NCI-H2227 (cell line): ENCODE measurements around the gene PTPN9.
"Not testable (repeated sequence)": the region's sequence is repeated elsewhere in the genome, so short reads cannot be mapped to it uniquely, and the experiment has no call there.

Experiments used
- DNase-seq: peaks from one replicate; lab custom pipeline; 2025; ENCODE audit not compliant: unreplicated experiment; lab: John Stamatoyannopoulos, UW

Gene PTPN9

GRCh38 chr15:75583701-75584100 is 4.6 kb upstream of the PTPN9 start:
- no peak for DNase-seq

DNA sequence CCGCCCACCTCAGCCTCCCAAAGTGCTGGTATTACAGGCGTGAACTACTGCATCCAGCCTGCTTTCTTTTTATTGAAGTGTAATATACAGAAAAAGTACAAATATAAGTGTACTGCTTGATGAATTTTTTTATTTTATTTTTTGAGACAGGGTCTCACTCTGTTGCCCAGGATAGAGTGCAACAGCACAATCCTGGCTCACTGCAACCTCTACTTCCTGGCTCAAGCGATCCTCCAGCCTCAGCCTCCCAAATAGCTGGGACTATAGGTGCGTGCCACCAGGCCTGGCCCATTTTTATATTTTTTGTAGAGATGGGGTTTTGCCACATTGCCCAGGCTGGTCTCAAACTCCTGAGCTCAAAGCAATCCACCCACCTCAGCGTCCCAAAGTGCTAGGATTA is 3.8 kb upstream of the PTPN9 start:
- not testable (repeated sequence) for DNase-seq

GRCh38 chr15:75578173-75578947 is 755 bp downstream of the PTPN9 start:
- peak; percentile 40 for DNase-seq

GRCh38 chr15:75577401-75578172 is 1.5 kb downstream of the PTPN9 start:
- no peak for DNase-seq

DNA sequence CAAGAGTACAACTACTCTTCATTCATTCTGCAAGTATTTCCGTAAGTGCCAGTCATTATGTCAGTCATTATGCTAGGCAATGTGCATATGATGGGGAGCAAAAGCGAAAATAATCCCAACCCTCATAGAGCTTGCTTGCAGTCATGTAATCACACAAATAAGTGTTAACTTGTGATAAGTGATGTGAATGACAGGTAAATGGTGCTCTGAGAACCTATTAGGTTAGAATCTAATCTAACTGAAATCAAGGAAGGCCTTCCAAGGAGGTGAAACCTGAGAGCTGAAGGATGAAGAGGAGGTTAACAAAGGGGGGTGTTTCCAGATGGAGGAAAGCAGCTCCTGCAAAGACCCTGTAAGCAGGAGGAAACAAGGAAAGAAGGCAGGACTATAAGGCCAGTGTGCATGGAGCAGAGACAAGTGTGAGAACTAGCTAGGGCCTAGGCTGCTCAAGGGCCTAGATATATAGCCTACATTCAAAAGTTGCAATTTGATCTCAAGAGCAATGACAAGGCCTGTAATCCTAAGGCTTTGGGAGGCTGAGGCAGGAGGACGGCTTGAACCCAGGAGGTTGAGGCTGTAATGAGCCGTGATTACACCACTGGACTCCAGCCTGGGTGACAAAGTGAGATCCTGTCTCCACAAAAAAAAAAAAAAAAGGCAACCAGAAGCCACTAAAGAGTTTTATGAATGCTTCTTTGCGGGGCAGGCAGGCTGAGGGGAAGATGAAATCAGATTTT is 5.3 kb downstream of the PTPN9 start:
- no peak for DNase-seq

DNA sequence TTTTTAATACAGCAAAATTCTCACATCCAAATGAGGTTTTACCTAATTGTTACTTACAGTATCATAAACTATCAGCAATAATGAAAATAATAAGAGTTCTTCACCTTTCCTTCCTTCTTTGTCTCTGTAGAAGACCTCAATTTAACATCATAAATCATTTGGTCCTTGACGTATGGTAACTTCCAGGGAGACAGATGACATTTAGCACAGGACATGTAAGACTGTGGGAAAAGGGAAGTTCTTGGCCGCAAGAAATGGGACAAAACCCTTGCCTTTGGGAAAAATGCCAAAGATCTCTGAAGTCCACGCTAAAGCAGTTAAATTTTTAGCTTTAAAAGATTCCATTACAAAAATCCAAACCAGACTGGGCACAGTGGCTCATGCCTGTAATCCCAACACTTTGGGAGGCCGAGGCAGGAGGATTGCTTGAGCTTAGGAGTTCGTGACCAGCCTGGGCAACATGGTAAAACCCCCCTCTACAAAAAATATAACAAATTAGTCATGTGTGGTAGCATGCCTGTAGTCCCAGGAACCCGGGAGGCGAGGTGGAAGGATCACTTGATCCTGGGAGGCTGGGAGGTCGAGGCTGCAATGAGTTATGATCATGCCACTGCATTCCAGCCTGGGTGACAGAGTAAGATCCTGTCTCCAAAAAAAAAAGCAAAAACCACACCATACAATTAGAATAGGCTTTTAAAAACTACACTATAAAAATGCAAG is 8.8 kb downstream of the PTPN9 start:
- DNase-seq: no peak

DNA sequence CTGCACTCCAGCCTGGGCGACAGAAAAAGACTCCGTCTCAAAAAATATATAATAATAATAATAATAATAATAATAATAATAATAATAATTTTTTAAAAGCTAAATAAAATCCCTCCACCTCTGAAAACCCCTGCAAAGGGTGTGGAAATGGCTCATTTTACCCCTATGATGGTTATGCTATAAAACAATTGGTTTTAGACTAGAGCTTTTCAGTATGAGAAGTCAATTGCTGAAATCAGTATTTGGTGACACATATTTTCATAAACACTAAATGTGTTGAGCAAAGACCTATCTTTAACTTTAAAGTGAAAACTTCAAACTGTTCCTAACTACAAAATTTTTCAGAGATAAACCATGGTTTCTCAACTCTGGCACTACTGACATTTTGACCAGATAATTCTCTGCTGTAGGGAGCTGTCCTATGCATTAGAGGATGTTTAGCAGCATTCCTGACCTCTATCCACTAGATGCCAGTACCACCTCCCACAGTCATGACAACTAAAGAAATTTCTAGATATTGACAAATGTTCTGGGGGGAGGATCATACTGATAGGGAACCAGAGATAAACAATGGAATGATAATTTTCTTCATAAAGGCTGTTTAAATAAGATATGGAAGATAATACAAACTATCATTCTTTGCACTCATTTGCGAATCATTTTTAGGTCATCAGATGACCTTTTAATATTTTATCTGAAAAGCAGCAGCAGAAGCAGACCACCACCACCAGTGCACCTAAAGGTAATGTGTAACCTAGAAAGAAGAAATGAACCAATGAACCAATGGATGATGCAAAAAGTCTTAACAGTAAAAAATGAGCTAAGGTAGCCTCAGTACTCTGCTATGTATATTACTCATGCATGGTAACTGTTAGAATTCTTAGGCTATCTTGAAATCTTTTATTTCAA is 13.8 kb downstream of the PTPN9 start:
- no peak for DNase-seq

- no peak for DNase-seq
These were observed 17.2 kb downstream of the PTPN9 start for GRCh38 chr15:75561888-75562287.

DNA sequence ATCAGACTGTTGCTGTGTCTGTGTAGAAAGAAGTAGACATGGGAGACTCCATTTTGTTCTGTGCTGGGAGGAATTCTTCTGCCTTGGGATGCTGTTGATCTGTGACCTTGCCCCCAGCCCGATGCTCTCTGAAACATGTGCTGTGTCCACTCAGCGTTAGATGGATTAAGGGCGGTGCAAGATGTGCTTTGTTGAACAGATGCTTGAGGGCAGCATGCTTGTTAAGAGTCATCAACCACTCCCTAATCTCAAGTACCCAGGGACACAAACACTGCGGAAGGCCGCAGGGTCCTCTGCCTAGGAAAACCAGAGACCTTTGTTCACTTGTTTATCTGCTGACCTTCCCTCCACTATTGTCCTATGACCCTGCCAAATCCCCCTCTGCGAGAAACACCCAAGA is 19.8 kb downstream of the PTPN9 start:
- DNase-seq: not testable (repeated sequence)

DNA sequence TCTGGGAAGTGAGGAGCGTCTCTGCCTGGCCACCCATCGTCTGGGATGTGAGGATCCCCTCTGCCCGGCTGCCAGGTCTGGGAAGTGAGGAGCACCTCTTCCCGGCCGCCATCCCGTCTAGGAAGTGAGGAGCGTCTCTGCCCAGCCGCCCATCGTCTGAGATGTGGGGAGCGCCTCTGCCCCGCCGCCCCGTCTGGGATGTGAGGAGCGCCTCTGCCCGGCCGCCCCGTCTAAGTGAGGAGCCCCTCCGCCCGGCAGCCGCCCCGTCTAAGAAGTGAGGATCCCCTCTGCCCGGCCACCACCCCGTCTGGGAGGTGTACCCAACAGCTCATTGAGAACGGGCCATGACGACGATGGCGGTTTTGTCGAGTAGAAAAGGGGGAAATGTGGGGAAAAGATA is 20.2 kb downstream of the PTPN9 start:
- not testable (repeated sequence) for DNase-seq

DNA sequence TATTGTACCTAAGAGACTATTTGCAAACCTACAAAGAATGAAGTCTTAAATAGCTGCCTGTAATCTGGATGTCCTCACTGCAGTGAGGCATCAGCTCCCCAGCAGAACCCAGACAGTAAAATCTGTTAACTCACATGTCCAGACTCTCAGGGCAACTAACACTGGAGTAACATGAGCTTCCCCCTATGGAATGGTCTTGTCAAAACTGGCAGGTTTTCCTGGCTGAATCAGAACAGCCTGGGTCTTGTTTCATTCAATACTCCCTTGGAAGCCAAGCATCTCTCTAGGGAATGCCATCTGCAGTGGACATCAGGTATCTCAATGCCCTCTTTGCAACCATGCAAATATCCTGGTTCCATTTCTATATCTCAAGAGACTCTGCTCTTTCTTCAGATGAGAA is 24.4 kb downstream of the PTPN9 start:
- no peak for DNase-seq

- no peak for DNase-seq
These were observed 25.5 kb downstream of the PTPN9 start for GRCh38 chr15:75553659-75554058.

DNA sequence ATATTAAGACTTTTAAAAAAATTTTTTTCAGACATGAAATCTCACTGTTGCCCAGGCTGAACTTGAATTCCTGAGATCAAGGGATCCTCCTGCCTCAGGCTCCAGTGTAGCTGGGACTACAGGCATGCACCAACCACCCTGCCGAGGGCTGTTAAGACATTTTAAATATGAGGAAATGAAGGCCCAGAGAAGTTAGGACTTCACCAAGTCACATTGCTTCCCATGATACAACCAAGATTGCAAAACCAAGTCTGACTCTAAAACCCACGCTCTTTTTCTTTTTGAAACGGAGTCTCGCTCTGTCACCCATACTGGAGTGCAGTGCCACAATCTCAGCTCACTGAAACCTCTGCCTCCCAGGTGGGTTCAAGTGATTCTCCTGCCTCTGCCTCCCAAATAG is 28.0 kb downstream of the PTPN9 start:
- DNase-seq: no peak

- no peak for DNase-seq
These were observed 34.1 kb downstream of the PTPN9 start for GRCh38 chr15:75545064-75545463.

DNA sequence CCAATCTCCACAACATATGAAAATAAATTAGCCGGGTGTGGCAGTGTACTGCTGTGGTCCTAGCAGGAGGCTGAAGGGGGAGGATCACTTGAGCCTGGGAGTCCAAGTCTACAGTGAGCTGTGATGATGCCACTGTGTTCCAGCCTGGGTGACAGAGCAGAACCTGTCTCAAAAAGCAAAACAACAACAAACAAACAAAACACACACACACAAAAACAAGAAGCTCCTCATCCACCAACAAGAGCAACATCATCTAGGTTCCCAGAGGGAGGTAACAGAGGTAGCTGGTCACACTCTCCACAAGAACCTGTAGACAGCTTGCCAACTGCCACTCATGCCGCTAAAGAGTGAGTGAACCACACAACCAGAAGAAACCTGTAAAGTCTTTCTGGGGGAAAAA is 34.8 kb downstream of the PTPN9 start:
- no peak for DNase-seq

DNA sequence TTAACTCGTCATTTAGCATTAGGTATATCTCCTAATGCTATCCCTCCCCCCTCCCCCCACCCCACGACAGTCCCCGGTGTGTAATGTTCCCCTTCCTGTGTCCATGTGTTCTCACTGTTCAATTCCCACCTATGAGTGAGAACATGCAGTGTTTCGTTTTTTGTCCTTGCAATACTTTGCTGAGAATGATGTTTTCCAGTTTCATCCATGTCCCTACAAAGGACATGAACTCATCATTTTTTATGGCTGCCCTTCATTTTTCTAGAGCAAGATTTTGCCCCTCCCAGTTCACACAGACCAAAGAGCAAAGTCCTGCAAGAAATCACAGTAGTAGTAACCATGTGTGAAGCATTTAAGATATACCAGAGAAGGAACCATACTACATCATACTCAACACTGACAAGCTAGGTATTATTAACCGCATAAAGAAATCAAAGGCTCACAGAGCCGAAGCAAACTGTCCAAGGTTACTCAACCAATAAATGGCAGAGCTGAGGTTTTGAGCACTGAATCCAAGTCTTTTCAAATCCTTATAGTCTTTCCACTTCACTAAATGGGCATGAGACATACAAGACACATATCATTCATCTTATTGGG is 36.1 kb downstream of the PTPN9 start:
- not testable (repeated sequence) for DNase-seq

GRCh38 chr15:75542386-75542797 is 36.7 kb downstream of the PTPN9 start:
- DNase-seq: no peak

- no peak for DNase-seq
These were observed 40.7 kb downstream of the PTPN9 start for GRCh38 chr15:75538376-75538775.

GRCh38 chr15:75533945-75534344 is 45.2 kb downstream of the PTPN9 start:
- no peak for DNase-seq
